SK-N-DZ (cell line): Measurements from ENCODE around the gene PRXL2C.
"Not testable (repeated sequence)": the region's sequence is repeated elsewhere in the genome, so short reads cannot be mapped to it uniquely, and the experiment has no call there.

Source experiments
- DNase-seq: peaks from one replicate; pipeline ENCODE4 v3.0.0-alpha.2; 2015; ENCODE audit warnings: low spot score

The PRXL2C gene

DNA sequence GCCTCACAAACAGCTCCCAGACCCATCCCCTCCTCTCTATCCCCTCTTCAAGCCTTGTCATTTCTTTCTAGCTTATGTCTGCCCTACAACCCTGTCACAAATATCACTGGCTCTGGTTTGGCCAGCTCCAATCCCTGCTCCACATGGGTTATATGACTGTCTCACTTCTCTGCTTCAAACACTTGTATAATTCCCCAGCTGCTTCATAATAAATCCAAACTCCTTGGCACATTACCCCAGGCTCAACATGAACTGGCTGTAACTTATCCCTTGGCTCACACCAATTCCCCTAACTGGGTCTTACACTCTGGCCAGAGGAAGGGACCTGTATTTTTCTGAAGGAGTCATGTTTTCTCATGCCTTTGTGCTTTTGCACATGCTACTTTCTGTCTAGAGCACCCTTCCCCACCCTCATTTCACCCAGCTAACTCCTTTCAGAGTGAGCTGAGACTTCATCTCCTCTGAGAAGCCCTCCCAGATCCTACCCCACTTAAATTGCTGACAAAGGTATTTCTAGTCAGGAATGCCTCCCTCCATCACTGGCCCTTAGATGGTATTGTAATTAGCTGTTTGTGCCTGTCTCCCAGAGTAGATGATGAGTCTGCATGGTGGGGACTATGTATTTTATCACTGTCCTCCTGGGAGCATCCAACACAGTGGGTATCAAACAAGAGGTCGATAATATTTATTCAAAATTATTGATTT is 5.3 kb downstream of the PRXL2C start:
- DNase-seq, result no peak

DNA sequence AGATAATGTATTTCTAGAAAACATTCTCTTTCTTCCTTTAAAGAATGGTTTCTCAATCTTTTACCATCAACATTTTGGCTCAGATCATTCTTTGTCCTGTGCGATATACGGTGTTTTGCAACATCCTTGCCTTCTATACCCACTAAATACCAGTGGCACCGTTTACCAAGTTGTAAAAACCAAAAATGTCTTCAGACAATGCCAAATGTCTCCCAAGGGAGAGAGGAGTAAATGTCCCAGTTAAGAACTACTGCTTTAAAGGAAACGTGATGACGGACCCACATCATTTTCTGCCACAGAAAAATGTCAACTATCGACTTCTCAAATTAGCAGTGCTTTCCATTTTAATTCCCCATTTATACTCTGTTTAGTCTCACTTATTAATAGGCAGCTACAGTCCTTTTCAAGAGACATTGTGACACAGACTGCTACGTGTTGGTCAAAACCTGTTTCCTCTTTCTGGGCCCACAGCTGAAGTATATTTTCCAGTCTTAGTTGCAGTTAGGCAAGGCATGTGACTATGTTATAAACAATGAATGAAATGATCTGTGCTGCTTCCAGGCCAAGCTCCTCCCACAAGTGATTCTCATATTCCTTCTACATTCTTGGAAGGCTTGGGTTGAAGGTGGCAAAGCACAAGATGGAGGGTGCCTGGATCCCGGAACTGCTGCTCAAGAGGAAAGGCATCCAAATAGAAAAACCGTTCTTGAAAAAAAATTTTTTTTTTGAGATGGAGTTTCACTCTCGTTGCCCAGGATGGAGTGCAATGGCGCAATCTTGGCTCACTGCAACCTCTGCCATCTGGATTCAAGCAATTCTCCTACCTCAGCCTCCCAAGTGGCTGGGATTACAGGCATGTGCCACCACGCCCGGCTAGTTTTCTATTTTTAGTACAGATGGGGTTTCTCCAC is 8.8 kb downstream of the PRXL2C start:
- no peak for DNase-seq

DNA sequence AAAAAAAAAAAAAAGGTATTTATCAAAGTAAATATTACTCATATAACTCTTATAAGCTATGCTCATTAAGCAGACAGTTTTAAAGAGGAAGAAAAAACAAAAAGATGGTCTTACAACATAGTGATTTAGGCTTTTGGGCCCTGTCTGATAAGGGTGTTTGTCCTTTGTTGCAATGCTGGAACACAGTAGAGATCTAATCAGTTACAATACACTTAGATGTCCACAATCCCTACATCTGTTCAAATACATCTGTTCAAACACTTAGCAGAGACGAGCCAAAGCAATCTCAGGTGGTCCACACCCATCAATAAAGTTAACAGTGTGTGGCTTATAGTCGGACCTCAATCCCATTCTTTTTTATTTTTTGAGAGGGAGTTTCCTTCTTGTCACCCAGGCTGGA is 11.0 kb downstream of the PRXL2C start:
- no peak for DNase-seq

DNA sequence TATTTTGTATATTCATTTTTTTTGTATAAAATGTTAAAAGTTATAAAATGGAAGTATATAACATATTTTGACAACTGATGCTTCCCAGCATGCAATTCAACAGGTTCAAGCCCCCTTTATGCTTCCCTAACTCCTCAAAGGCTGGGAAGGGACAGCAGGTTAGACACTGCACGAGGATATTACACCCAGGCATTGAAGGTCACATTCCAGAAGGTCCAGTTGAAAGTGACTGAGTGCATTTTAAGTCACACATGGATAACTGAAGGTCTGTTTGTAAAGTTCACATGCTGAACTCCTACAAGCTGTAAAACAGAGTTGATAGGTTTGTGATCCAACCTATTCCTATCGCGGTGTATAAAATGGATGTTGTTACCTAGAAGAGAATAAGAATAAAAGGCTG is 13.6 kb downstream of the PRXL2C start:
- DNase-seq, result no peak

DNA sequence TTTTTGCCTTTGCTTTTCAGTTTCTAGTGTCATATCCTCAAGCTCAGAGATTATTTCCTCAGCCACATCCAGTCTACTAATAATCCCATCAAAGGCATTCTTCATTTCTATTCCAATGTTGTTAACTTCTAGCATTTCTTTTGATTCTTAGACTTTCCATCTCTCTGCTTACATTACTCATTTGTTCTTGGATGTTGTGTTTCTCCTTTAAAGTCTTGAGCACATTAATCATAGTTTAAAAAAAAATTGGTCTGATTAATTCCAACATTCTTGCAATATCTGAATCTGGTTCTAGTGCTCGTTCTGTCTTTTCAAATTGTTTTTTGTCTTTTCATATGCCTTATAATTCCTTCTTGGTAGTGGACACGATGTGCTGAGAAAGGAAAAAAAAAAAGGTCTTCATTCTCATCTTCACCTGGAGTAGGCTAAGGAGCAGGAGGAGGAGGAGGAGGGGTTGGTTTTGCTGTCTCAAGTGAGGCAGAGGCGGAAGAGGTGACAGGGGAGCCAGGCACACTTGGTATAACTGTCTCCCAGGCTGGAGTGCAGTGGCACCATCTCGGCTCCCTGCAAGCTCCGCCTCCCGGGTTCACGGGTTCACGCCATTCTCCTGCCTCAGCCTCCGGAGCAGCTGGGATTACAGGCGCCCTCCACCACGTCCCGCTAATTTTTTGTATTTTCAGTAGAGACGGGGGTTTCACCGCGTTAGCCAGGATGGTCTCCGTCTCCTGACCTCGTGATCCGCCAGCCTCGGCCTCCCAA is 16.3 kb downstream of the PRXL2C start:
- DNase-seq, result no peak

DNA sequence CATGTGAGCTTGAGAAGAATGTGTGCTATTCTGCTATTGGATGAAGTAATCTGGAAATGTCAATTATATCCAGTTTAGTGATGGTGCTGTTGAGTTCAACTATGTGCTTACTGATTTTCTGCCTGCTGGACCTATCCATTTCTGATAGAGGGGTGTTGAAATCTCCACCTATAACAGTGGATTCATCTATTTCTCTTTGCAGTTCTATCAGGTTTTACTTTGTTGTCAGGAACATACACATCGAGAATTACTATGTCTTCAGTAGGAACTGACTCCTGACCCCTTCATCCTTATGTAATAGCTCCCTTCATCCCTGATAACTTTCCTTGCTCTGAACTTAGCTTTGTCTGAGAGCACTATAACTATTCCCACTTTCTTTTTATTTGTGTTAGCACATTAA is 18.7 kb downstream of the PRXL2C start:
- DNase-seq, result no peak

DNA sequence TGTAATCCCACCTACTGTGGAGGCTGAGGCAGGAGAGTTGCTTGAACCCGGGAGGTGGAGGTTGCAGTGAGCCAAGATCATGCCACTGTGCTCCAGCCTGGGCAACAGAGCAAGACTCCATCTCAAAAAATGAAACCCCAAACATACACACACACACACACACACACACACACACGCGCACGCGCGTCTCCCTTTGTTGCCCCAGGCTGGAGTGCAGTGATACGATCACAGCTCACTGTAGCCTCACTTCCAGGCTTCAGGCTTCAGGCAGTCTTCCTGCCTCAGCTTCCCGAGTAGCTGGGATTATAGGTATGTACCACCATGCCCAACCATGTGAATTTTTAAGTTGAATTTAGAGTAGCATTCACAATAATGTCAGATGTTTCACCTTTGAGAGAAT is 21.5 kb downstream of the PRXL2C start:
- DNase-seq, result not testable (repeated sequence)

DNA sequence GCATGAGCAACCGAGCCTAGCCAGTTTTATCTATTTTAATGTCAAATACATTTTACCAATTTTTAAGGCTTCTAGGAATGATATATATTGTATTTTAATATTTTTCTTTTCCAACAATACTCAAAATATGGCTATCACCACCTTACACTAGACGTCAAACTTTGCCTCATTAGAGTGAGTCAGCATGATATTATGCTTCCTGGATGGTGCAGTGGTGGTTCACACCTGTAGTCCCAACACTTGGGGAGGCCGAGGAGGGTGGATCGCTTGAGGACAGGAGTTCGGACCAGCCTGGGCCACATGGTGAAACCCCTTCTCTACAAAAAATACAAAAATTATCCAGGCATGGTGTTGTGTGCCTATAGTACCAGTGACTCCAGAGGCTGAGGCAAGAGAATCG is 28.2 kb downstream of the PRXL2C start:
- no peak for DNase-seq

DNA sequence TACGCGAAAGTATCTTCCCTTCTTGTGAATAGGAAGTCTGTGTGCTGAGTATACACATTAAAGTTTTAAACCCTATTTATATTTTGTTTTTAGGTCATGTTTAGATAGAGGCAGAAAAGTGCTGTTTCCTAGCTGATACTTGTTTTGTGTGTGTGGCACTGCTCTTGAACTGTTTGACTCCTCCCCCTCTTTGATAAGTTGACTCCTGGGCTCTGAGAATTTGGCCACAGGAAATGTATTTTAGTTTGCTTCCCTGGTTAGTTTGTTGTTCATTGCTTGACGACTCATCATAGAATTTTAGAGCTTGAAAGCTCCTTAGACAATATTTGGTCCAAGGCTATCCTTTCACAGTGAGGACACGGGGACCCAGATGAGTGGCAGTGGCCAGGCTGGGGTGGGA is 33.5 kb downstream of the PRXL2C start:
- DNase-seq, result no peak

DNA sequence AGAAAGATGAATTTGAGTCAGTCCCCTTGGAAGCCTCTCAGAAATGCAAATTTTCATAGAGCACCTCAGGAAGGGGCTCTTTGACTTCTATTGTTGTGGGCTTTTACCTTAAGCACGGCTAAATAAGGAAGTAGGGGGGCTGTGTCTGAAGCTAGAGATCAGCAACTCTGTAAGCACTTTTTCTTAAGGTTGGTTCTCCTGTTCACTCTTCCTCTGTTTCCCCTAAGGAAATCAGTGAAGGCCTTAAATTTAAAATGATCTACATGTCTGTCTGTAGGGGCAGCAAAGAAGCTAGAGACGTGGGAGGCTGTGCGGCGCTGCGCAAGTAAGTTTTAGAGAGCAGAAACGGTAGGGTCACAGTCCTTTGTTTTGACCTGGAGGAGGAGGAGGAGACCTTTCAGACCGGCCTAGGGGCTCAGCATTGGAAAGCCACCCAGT is 34.3 kb downstream of the PRXL2C start:
- peak; percentile 13 for DNase-seq

DNA sequence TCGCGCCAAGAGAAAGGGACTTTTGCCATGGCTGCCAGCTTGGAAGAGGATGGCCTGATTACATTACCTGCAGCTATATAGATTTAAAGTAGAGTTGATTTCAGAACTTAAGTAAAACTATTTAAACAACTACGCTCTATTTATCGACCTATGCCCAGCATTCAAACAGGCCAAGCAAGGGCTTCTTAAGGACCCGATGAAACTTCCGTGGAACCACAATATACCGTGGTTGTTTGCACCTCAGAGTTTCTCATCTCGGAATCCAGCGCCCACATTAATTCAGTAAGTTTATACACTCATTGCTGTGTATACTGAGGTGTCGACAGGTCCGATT is 35.0 kb downstream of the PRXL2C start:
- no peak for DNase-seq

DNA sequence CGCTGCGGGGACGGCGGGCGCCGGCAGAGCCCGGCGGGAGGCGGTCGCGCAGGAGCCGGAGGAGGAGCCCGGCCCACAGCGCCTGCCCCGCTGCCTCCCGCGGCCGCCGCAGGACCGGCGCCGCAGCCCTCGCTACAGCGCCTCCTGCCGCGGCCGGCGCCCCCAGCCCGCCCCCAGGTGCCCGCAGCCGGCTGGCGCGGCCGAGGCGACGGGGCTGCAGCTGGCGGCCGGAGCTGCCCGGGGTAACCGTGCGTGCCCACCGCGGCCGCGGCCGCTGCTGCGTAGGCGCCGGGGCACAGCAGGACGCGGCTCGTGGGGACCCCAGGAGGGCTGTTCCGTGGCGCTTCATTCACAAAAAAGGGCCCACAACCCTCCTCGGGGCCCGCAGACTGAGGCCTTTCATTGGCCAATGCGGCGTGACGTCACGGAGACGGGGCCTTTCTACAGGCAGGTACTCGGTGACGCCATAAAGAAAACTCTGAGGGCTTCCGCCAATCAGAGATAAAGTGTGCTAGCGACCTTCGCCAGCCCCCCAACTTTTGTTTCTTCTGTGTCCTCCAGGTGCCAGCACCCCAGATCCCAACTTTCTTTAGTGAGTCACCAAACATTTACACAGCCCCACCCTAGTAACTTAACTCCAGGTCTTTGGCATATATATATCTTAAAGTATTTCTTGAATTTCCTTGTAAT is 35.5 kb downstream of the PRXL2C start, which contains the start of gene CDC14B:
TSS of gene CDC14B (minus strand) at position 353 of the 690 bp plus-strand sequence. CDS start 465 bp downstream, outside the sequence.
- peak; percentile 82 for DNase-seq

DNA sequence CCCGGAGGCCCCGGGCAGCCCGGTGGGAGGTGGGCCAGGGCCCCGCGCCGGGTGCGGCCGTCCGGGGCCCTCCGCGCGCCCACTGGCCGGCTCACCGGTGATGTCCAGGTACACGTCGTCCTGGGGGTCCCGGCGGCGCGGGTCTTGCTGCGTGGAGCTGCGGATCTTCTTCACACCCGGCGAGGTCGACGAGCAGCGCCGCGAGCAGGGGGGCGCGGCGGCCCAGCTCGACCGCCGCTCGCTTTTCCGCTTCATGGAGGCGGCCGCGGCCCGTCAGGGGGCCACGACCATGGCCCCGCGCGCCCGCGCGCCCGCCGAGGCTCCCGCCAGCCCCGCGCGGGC is 36.0 kb downstream of the PRXL2C start:
- no peak for DNase-seq

DNA sequence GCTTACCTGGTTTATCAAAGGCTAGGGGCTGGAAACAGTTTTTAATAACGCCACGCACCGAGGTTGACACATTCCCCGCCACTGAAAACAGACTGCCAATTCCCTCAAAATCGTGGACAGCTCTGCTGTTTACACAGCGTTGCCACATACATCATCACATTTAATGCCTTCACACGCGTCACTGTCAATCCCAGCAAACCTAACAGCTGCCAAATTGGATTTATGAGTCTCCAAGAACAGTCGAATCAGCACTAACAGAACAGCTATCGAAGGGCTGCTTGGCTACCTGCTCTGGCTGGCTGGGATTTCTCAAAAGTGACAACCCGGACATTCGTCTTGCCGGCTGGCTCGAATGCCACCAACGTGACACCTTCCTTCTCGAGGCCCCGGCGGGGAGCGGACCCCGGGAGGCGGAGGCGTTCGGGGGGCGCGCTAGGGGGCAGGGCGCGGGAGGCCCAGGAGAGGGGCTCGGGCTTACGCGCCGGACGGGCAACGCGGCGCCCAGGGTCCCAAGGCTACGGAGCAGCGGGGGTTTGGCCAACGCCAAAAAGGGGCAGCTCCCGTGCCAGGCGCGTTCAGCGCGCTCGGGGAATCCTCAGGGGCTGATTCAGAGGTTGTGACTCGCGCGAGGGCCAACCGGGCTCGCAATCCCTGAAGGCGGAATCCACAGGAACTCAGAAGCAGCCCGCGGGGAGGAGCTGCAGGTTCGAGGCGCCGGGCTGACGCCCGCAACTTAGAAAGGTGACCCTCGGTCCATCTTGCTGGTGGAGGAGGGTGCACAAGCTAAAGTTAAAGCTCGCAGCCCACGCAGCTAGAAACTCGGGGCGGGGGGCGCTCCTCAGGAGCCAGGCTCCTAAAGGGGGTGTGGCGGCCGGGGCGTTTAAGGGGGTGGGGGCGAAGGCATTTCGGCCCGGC is 36.7 kb downstream of the PRXL2C start:
- DNase-seq, result peak; percentile 49

DNA sequence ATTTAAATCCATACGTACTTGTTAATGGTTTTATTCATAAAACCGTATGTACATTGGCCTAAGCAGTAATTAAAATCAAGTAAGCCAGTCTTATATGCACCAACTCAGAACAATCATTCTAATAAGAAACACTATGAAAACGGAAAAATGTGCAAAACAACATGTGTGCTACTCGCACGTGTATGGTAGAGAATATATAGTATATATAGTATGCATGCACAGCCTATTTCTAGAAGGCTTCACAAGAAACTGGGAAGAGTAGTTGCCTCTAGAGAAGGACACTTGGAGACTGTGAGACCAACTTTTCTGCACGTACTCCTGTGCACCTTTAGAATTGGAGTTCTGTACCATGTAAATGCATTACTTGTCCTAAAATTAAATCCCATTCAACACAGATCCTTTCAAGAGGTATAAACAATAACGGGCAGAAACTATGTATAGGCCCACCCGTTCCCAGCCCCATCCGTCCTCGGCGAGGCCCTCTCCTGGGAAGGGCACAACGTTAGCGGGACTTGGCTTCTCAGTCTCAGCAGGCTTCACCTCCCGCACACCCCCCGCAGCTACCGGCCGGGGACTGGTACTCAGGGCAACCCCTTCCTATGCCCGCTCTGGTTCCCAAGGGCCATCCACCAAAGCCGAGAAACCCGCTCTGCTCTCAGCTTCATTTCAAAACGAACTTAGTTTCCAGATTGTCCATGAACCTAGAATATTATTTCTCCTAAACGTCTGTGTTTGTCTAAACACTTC is 37.5 kb downstream of the PRXL2C start:
- no peak for DNase-seq

DNA sequence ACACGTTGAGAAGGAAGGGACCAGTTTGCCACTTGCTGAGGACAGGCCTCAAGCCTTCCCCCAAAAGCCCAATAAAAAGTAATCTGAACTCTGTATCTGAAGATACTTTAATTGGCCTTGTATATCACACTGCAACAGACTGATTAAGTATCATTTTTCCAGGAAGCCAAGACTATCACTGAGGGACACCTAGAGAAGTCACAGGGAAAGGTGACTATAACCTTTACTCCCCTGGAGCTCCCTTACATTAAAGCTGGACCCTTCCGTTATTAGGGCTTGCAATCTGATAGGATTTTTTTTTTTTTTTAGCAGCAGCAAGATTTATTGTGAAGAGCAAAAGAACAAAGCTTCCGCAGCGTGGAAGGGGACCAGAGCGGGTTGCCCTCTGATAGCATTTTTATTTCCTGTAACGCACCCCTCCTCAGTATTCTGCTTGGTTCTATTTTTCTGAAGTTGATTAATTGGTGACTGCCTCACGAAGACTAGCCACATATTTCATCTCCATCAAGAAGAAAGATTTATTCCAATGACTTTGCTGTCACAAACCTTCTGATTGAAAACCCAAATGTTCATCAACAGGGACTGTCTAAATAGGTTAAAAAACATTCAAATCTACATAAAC is 38.2 kb downstream of the PRXL2C start:
- DNase-seq, result no peak

DNA sequence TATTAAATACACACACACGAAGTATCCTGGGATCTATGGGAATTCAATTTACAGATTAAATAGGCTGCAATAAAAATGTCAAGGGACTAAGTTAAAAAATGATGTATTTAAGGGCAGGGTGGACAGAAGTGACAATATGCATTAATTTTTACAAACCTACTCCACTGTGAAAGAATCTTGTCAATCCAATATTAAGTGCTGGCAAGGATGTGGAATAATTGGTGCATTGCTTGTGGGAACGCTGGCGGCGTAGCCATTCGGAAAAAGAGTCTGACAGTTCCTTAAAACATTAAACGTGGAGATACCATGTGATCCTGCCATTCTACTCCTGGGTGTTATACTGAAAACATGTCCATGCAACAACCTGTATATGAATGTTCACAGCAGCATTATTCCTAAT is 39.7 kb downstream of the PRXL2C start:
- no peak for DNase-seq

DNA sequence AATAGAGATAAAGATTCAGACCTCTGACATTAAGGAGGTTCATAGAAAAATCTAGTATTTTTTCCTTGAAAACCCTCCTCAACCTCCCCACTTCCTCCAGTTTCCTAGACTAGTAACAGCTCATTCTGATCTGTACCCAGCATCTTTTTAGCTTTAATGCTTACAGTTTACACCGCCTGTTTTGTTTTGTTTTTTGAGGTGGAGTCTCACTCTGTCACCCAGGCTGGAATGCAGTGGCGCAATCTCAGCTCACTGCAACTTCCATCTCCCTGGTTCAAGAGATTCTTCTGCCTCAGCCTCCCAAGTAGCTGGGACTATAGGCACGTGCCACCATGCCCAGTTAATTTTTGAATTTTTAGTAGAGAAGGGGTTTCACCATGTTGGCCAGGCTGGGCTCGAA is 40.5 kb downstream of the PRXL2C start:
- not testable (repeated sequence) for DNase-seq

DNA sequence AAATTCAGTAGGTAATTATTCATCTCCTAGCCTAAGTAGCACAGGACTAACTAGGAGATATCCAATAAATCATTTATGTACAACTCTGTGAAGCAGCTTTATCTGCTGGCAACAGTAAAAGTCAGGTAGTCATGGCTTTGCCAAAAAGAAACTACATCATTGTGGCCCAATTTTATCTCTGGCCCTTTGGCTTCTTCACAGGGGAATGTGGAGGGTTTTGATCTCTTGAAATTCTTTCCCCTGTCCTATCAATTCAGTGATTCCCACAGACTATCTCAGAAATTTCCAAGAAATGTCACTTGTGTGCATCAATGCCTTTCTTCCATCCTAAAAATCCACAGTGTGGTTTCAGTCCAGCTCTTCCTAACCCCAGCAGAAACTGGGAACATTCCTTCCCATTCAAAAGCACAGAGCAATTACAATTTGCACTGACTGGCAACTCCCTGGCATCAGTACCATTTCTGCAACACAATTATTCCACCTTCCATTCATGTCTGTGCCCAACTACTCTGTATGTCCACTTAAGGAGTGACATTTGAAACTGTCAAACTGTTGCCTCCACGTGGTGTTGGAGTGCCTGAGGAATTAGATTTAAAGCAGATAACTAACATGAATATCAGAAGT is 42.0 kb downstream of the PRXL2C start:
- DNase-seq, result no peak
